Stimulated activated naive CD4-positive, alpha-beta T cell (primary cell): ENCODE data around the gene ATP10B.
"Not testable (repeated sequence)": the region's sequence is repeated elsewhere in the genome, so short reads cannot be mapped to it uniquely, and the experiment has no call there.

Experiments used
- DNase-seq, 6 experiments: peaks; one replicate each; lab custom pipeline; 2025; lab: John Stamatoyannopoulos, UW

The ATP10B gene

GRCh38 chr5:160852049-160852448 lies at the start of gene ATP10B:
Gene ATP10B (minus strand): TSS chr5:160852211. CDS start chr5:160688074, 164,137 bp downstream.
- no peak for DNase-seq

GRCh38 chr5:160901656-160902055 lies 49.6 kb upstream of the ATP10B start:
- DNase-seq, result no peak

- no peak for DNase-seq
Measured at GRCh38 chr5:160899735-160900134, 47.7 kb upstream of the ATP10B start.

- not testable (repeated sequence) for DNase-seq
Measured at GRCh38 chr5:160893180-160893964, 41.4 kb upstream of the ATP10B start.

- no peak for DNase-seq
Measured at GRCh38 chr5:160887780-160888179, 35.8 kb upstream of the ATP10B start.

GRCh38 chr5:160873560-160874200 lies 21.7 kb upstream of the ATP10B start:
- DNase-seq, result not testable (repeated sequence)

GRCh38 chr5:160869989-160870521 lies 18.0 kb upstream of the ATP10B start:
- no peak for DNase-seq

GRCh38 chr5:160867976-160868375 lies 16.0 kb upstream of the ATP10B start:
- no peak for DNase-seq

GRCh38 chr5:160851451-160851850 lies 560 bp downstream of the ATP10B start:
- no peak for DNase-seq

GRCh38 chr5:160850421-160850820 lies 1.6 kb downstream of the ATP10B start:
- no peak for DNase-seq

GRCh38 chr5:160847526-160848085 lies 4.4 kb downstream of the ATP10B start:
- DNase-seq, result no peak

- no peak for DNase-seq
Measured at GRCh38 chr5:160846642-160847041, 5.4 kb downstream of the ATP10B start.

GRCh38 chr5:160844177-160844576 lies 7.8 kb downstream of the ATP10B start:
- DNase-seq, result no peak

GRCh38 chr5:160843240-160843639 lies 8.8 kb downstream of the ATP10B start:
- no peak for DNase-seq

GRCh38 chr5:160837749-160838593 lies 14.0 kb downstream of the ATP10B start:
- no peak for DNase-seq

- no peak for DNase-seq
Measured at GRCh38 chr5:160837211-160837610, 14.8 kb downstream of the ATP10B start.

GRCh38 chr5:160835818-160836528 lies 16.0 kb downstream of the ATP10B start:
- no peak for DNase-seq

GRCh38 chr5:160835376-160835775 lies 16.6 kb downstream of the ATP10B start:
- DNase-seq, result no peak

- no peak for DNase-seq
Measured at GRCh38 chr5:160833806-160834205, 18.2 kb downstream of the ATP10B start.

- no peak for DNase-seq
Measured at GRCh38 chr5:160831801-160832200, 20.2 kb downstream of the ATP10B start.

GRCh38 chr5:160824301-160825001 lies 27.6 kb downstream of the ATP10B start:
- no peak for DNase-seq
